MM.1S (cell line): ENCODE measurements around the gene AGAP1.

Experiments used
- DNase-seq: peaks from one replicate; pipeline ENCODE4 v3.0.0-alpha.2; 2015
- H2AFZ ChIP-seq: fragments of 300-600 bp; sonication (generic); 2 replicates; pipeline ENCODE4 v1.6.0; 2016; ENCODE audit warnings: antibody characterized with exemption, low read length
- H3F3A ChIP-seq: fragments of 300-600 bp; sonication (generic); 2 replicates; pipeline ENCODE4 v1.6.1; 2016; ENCODE audit warnings: mild to moderate bottlenecking, antibody characterized with exemption, low read length, moderate library complexity, mixed read lengths; ENCODE audit not compliant: insufficient read depth
- H3K27ac ChIP-seq: fragments of 300-600 bp; sonication (generic); 2 replicates; pipeline ENCODE4 v1.5.1; 2016; ENCODE audit warnings: mild to moderate bottlenecking, low read length
- H3K27me3 ChIP-seq: fragments of 300-600 bp; sonication (generic); replicated peaks from 2 replicates; pipeline ENCODE4 v1.6.0; 2016; ENCODE audit warnings: low read length; ENCODE audit not compliant: insufficient read depth
- H3K36me3 ChIP-seq: fragments of 300-600 bp; sonication (generic); replicated peaks from 2 replicates; pipeline ENCODE4 v1.6.1; 2016; ENCODE audit warnings: mild to moderate bottlenecking, low read length, mixed read lengths; ENCODE audit not compliant: insufficient read depth
- H3K4me1 ChIP-seq: fragments of 300-600 bp; sonication (generic); 2 replicates; pipeline ENCODE4 v1.6.1; 2016; ENCODE audit warnings: low read length, mixed read lengths
- H3K4me2 ChIP-seq: fragments of 300-600 bp; sonication (generic); 2 replicates; pipeline ENCODE4 v1.6.0; 2016; ENCODE audit warnings: low read depth, low read length
- H3K4me3 ChIP-seq: fragments of 300-600 bp; sonication (generic); 2 replicates; pipeline ENCODE4 v1.5.1; 2016; ENCODE audit warnings: low read length, mixed read lengths
- H3K79me2 ChIP-seq: fragments of 300-600 bp; sonication (generic); 2 replicates; pipeline ENCODE4 v1.6.1; 2016; ENCODE audit warnings: mixed run types, low read length, mixed read lengths
- H3K9ac ChIP-seq: fragments of 300-600 bp; sonication (generic); 2 replicates; pipeline ENCODE4 v1.6.1; 2016; ENCODE audit warnings: low read length, mixed read lengths
- H3K9me2 ChIP-seq: fragments of 300-600 bp; sonication (generic); replicated peaks from 2 replicates; pipeline ENCODE4 v1.6.1; 2016; ENCODE audit warnings: mild to moderate bottlenecking, low read length, mixed read lengths; ENCODE audit not compliant: insufficient read depth
- H3K9me3 ChIP-seq: fragments of 300-600 bp; sonication (generic); replicated peaks from 2 replicates; pipeline ENCODE4 v1.6.1; 2016; ENCODE audit warnings: mild to moderate bottlenecking, low read length, mixed read lengths; ENCODE audit not compliant: insufficient read depth
- H4K20me1 ChIP-seq: fragments of 300-600 bp; sonication (generic); 2 replicates; pipeline ENCODE4 v1.6.1; 2016; ENCODE audit warnings: mild to moderate bottlenecking, low read length, moderate library complexity, mixed read lengths; ENCODE audit not compliant: insufficient read depth
- CTCF ChIP-seq: fragments of 300-600 bp; sonication (generic); IDR thresholded peaks from 2 replicates; pipeline ENCODE4 v1.5.1; 2016; ENCODE audit warnings: antibody characterized with exemption, low read length, mixed read lengths
- EZH2 ChIP-seq: fragments of 300-600 bp; sonication (generic); optimal IDR thresholded peaks from 2 replicates; pipeline ENCODE3; 2017; ENCODE audit warnings: low read depth, mild to moderate bottlenecking, antibody characterized with exemption, low read length, mixed read lengths
- EZH2phosphoT487 ChIP-seq: fragments of 300-600 bp; sonication (generic); IDR thresholded peaks from 2 replicates; pipeline ENCODE4 v1.6.1; 2018; ENCODE audit warnings: antibody characterized with exemption, low read length

Gene AGAP1

DNA sequence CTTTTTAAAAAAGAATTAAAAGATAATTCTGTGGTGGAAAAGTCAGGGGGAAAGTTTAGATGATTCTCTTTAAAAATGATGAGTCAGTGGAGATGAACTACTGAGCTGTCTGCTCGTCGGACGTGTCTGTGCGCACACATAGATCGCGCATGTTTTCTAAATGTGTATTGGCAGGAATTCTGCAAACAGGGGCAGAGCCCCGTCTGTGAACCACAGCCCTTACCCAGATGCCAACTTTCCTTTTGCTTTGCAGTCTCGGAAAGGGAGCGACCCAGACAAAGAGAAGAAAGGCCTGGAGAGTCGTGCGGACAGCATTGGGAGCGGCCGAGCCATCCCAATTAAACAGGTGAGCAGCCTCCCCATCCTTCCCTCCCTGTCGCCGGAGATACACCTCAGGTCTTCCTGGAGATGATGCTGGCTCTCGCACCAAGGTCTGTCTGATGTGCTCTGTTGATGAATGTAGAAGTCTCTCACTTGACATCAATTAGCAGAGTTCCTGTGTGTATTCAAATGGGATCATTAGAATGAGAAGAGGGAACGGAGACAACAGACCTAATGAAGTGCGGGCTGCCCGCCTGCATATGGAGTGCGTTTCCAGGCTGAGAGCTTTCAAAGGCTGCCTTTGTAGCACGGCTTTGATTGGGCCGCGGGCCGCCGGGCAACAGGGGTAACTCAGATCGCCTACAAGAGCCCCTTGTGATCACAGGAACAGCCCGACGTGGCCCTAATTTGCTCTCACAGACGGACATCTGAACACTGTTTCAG is 313.3 kb downstream of the AGAP1 start:
- Histone ChIP-seq H3K4me3 (no peak overlapping the region), H3K27ac (no peak overlapping the region), H2AFZ (no peak overlapping the region), H3K27me3 (no peaks in the 10 kb centered on the region), H3K36me3 (no peaks in the 10 kb centered on the region), H3K9ac (no peak overlapping the region), H3K4me2 (no peak overlapping the region), H3F3A (no peaks in the 10 kb centered on the region), H4K20me1 (no peaks in the 10 kb centered on the region), H3K9me3 (no peaks in the 10 kb centered on the region), H3K4me1 (no peaks in the 10 kb centered on the region), H3K9me2 (no peaks in the 10 kb centered on the region), H3K79me2 (0 out of 2 replicates have a peak, but pooled peaks cover 3% of the 10 kb centered on the region)
- no peak for DNase-seq
- no peak for TF ChIP-seq EZH2

GRCh38 chr2:235808366-235808765 is 314.5 kb downstream of the AGAP1 start:
- no peaks in the 10 kb centered on the region for H4K20me1 ChIP-seq
- H3F3A ChIP-seq: no peaks in the 10 kb centered on the region
- no peaks in the 10 kb centered on the region for H3K27me3 ChIP-seq
- H2AFZ ChIP-seq: no peak overlapping the region
- H3K4me1 ChIP-seq: no peaks in the 10 kb centered on the region
- no peak for TF ChIP-seq EZH2
- TF ChIP-seq CTCF: no peak
- TF ChIP-seq EZH2phosphoT487: no peak
- no peaks in the 10 kb centered on the region for H3K36me3 ChIP-seq
- H3K4me3 ChIP-seq: no peak overlapping the region
- no peaks in the 10 kb centered on the region for H3K9me2 ChIP-seq
- H3K9ac ChIP-seq: no peak overlapping the region
- no peak overlapping the region for H3K4me2 ChIP-seq
- no peak overlapping the region for H3K27ac ChIP-seq
- H3K9me3 ChIP-seq: no peaks in the 10 kb centered on the region
- no peak for DNase-seq
- no peaks in the 10 kb centered on the region for H3K79me2 ChIP-seq

DNA sequence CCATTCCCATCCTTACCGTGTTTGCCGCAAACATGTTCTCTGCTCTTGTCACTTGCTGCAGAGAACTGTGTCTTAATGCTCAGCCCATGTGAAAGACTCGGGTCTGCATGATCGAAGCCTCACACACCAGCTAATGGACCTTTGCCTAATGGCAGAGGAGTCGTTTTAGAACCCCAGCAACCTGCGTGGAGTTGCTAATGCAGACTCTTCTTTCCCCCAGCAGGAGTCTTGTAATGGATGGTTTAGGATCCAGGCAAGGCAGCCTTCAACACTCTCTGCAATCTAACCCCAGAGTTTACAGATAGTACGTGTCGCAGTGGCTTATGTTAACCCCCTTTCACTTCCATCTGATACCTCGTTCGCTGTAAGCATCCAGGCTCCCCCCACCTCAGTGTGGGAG is 316.4 kb downstream of the AGAP1 start:
- Histone ChIP-seq H3K4me1 (no peaks in the 10 kb centered on the region), H3K9ac (no peak overlapping the region), H4K20me1 (no peaks in the 10 kb centered on the region), H3K27me3 (no peaks in the 10 kb centered on the region), H3K4me3 (no peak overlapping the region), H3K36me3 (no peaks in the 10 kb centered on the region), H3K4me2 (no peak overlapping the region), H3K9me3 (no peaks in the 10 kb centered on the region), H2AFZ (no peak overlapping the region), H3K27ac (no peak overlapping the region), H3F3A (no peaks in the 10 kb centered on the region), H3K9me2 (no peaks in the 10 kb centered on the region), H3K79me2 (no peaks in the 10 kb centered on the region)
- no peak for DNase-seq
- no peak for TF ChIP-seq EZH2phosphoT487
- TF ChIP-seq EZH2: no peak
- no peak for TF ChIP-seq CTCF

- no peak for DNase-seq
- TF ChIP-seq EZH2phosphoT487: no peak
- no peak for TF ChIP-seq CTCF
- no peak for TF ChIP-seq EZH2
- Histone ChIP-seq H3K4me2 (no peak overlapping the region), H3K4me1 (no peaks in the 10 kb centered on the region), H3K36me3 (no peaks in the 10 kb centered on the region), H2AFZ (no peak overlapping the region), H3K9ac (no peak overlapping the region), H3F3A (no peaks in the 10 kb centered on the region), H3K27me3 (no peaks in the 10 kb centered on the region), H3K9me2 (no peaks in the 10 kb centered on the region), H4K20me1 (no peaks in the 10 kb centered on the region), H3K4me3 (no peak overlapping the region), H3K9me3 (no peaks in the 10 kb centered on the region), H3K27ac (no peak overlapping the region), H3K79me2 (no peaks in the 10 kb centered on the region)
Measured at GRCh38 chr2:235810846-235811245, 317.0 kb downstream of the AGAP1 start.
